Renal cortical epithelial cell (primary cell): ENCODE data around the gene TMIE. TPM values are rescaled to one million over a fixed set of nuclear protein-coding genes. Genes with fewer than 3 reads are reported as not detected.

Experiments
- DNase-seq: peaks from one replicate; pipeline ENCODE4 v3.0.0-alpha.2; 2011; ENCODE audit warnings: low read depth
- total RNA-seq: library from RNA; depleted of rRNA; stranded (reverse); fragments of >200 nt; gene quantifications from 2 replicates; pipeline ENCODE4 v1.2.3, GENCODE V29; 2014

TMIE gene, protein sequence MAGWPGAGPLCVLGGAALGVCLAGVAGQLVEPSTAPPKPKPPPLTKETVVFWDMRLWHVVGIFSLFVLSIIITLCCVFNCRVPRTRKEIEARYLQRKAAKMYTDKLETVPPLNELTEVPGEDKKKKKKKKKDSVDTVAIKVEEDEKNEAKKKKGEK
- 0.25 and 0.35 TPM in 2 replicates for total RNA-seq

GRCh38 chr3:46701181-46701939 lies at the start of gene TMIE:
TSS of gene TMIE (plus strand) at chr3:46701392. CDS start at chr3:46701488, 96 bp downstream.
- no peak for DNase-seq

DNA sequence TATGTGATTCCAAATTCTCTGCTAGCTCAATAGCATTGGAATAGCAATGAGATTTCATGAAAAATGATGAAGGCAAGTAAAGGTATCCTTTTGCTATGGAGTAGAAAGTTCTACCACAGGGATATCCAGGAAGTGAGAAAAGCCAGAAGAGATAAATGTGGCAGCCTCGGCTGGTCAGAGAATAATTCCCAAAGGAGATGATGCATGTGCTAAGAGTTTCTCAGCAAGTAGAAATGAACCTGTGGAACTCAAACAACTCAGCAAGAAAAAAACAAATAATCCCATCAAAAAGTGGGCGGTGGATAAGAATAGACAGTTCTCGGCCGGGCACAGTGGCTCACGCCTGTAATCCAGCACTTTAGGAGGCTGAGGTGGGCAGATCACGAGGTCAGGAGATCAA lies 45.9 kb upstream of the TMIE start:
- DNase-seq, result no peak

DNA sequence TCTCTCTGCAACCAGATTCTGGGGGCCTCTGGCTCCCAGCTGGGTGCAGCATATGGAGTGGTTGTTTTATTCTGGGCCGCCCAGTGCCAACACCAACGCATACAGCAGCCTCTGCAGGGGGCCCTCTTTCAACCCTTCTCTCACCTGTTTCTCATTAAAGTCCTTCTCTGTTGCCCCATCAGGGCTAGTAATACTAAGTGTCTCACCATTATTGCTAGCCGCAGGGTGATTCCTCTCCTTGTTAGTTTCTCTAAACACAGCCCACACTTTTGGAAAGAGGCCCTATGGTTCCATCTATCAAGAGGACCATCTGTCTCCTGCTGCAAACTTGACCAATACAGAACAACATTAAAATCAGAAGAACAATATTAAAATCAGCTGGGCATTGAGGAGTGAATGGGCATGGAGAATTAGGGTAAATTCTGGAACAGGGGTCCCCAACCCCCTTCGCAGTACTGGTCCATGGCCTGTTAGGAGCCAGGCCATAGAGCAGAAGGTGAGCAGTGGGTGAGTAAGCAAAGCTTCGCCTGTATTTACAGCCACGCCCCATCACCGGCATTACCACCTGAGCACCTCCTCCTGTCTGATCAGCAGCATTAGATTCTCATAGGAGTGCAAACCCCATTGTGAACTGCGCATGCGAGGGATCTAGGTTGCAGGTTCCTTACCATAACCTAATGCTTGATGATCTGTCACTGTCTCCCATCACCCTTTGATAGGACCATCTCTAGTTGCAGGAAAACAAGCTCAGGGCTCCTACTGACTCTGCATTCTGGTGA lies 44.2 kb upstream of the TMIE start:
- no peak for DNase-seq

DNA sequence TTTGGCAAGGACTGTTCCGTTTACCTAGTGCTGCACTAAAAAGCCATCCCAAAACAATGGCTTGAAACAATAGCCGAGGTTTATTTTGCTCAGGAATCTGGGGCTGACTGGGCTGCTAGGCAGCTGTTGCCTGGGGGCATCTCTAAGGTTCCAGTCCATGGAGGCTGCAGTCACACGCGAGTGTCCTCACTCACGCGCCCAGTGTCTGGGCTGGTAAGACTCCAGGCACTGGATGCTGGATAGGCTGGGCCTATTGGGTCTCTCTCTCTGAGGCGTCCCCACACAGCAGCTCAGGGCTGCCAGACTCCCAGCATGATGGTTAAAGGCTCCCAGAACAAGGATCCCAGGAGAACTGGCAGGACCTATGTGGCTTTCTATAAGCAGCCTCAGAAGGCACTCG lies 41.9 kb upstream of the TMIE start:
- DNase-seq, result peak; percentile 47

- DNase-seq, result no peak
Measured at GRCh38 chr3:46660003-46660402, 41.2 kb upstream of the TMIE start.

DNA sequence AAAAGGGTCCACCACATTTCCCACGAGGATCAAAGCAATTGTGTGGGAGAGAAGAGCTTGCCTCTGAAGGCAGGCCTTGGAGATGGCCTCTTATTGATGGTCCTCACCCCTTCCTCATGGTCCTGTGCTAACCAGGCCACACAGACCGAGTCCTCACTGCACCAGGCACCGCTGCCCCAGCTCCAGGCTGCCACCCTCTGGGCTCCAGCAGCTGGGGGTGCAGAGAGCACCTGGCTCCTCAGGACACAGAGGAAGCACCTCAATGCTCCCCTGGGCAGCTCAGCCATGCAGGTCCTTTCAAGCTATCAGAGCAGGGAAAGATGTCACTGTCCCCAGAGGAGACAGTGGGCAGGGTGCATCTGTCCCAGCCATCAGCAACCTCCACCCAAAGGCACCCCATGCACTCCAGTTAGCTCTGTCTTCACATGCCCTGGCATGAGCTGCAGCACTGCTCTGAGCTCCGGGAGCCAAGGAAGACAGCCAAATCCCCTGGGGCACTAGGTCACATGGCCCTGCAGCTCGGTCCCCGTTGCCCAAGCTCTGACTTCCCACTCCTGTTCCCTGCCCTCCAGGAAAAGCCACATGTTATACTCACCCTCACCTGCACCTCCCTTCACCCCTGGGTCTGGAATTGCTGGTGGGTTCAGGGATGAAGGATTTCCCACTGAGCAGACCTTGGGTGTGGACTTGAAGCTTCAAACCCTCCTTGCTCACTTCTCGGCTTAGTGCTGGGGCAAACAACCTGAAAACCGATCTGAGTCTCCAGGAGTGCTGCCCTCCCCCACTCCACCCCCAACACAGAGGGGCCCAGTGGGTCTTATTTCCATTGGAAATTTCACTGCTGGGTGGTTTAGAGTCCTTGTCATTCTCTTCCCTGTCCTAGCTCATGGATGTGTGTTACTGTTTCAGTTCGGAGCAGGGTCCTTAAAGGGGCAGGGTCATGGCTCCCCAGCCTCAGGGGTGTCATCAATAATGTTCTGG lies 40.4 kb upstream of the TMIE start:
- DNase-seq, result peak; percentile 32

- DNase-seq, result no peak
Measured at GRCh38 chr3:46661776-46662766, 39.1 kb upstream of the TMIE start.

DNA sequence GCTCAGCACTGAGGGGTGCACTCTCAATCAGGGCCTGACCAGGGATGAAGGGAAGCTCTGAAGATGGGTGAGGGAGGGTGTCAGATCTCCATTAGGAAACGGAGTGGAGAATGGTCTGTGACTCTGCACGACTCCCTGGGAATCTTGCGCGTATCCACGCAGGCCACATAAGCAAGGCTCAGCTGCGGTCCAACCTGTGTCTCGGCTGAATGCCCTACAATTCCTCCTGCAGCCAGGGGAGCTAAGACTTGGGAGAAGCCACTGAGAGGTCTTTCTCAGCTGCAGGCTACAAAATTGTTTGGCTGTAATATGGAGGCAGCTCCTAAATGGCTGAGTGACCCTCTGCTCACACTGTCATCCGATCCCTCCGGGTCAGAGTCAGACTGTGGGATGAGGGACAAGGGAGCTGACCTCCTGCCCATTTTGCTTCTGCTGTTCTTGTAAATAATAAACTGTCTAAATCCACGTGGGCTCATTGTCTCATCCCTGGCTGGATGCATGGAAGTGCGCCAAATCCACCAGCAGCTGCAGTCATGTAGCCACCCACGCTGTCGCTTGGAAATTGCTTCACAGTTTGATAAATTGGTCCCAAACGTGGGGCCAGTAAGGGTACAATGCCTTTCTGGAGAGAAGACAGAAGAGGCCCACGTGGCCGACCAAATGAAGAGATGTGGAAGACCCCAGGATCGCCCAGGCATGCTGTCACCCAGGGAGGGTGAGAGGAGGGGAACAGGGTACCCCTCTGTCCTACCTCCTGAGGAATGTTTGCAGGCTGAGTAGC lies 38.2 kb upstream of the TMIE start:
- DNase-seq, result peak; percentile 38

GRCh38 chr3:46663591-46664135 lies 37.5 kb upstream of the TMIE start:
- peak; percentile 55 for DNase-seq

GRCh38 chr3:46664188-46664970 lies 36.8 kb upstream of the TMIE start:
- DNase-seq, result no peak

GRCh38 chr3:46664971-46665762 lies 36.0 kb upstream of the TMIE start:
- DNase-seq, result no peak

DNA sequence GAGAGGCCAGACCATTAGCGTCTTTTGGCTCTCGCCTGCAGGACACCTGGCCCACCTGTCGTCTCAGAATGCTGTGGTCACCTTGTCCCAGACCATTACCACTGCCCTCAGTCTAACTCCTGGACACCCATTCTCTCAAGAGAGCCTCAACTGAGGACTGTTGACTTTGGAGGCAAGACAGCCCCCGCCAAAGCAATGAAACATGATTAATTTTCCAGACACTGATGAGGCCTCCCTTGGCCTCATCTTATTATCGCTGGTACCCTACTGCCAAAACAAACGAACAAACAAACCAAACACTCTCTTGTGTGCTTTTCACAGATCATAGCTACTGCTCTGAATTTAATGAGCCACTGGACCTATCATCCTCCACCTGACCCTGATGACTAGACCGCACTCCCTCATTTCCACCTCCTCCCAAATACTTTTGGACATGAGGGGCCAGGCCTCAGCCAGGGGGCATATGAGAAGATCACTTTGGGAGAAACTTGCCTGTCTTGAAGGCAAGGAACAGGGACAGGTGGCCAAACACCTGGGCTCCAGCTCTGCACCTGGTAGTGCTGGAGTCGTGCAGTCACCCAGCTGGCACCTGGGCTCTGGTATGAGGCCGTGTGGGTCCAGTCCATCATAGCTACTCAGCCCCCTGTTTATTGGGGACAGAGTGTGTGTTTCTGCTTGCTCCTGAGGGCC lies 35.3 kb upstream of the TMIE start:
- DNase-seq, result no peak

- DNase-seq, result no peak
Measured at GRCh38 chr3:46666453-46666845, 34.7 kb upstream of the TMIE start.

- DNase-seq, result no peak
Measured at GRCh38 chr3:46667061-46667621, 34.1 kb upstream of the TMIE start.

- no peak for DNase-seq
Measured at GRCh38 chr3:46667657-46668056, 33.5 kb upstream of the TMIE start.

GRCh38 chr3:46668116-46668515 lies 33.1 kb upstream of the TMIE start:
- no peak for DNase-seq

DNA sequence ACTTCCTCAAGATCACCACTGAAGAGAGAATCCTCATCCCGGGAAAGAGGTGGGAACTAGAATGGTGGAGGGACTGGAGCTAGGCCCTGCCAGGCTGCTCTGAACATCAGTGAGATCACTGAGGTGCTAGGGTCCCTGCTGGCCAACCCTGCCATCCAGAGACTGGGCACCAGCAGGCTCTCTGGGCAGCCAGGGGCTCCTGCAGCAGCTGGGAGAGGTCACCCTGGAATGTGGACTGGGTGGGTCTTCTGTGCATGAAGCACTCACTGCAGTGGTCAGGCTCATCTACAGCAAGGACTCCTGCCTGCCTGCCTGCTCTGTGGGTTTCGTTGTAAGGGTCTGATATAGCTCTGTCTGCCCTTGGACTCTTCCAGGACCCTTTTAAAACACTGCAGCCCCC lies 32.6 kb upstream of the TMIE start:
- no peak for DNase-seq
